ENCODE results near the gene ZCCHC2. TPM values are rescaled to one million over a fixed set of nuclear protein-coding genes. Genes with fewer than 3 reads are reported as not detected.

The ZCCHC2 gene
- total and polyA plus RNA-seq, 2 of the 8 experiments (the other 6 are each of a cell fraction or from before 2014, with no cell fraction given) = 13.5 to 18.6 TPM

DNA sequence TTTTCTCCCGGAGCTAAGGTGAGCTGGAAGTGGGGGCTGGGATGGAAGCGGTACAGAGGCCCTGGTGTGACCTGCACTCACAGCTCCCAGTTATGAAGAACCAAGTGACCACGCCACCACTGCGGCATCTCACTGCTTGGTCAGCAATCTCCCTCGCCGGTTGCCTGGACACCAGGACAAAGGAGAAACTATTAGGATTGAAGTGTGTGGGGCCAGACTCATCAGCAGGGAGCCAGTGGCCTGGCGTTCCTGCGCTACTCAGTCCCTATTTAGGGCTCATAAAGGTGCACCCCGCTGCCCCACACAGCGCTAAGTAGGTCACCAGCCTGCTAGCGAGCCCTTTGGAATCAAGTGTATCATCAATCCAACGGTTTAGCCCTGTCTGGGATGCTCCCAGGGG is 82.9 kb downstream of the ZCCHC2 start:
- ChIA-PET POLR2A (ENCODE audit: partially characterized antibody) (no interaction called here), CTCF (ENCODE audit: partially characterized antibody) (interaction anchor here (1.0 to 2.2 kb wide), 4 partner anchors 9 to 22 kb away, joined by 3 to 10 read pairs (median 3); no protein-coding TSS in a partner anchor)
- Histone ChIP-seq H3K9ac (replicated peaks in 1 of 4; ENCODE audit: extremely low read depth in 1 of 4, low read depth in 3 of 4, low read length in 3 of 4) (no peak overlapping the region), H4K8ac (ENCODE audit: extremely low read depth, insufficient read depth, low read length) (no peak overlapping the region), H2BK12ac (ENCODE audit: low read depth, low read length) (no peak overlapping the region), H4K20me1 (replicated peaks in 1 of 2; ENCODE audit: control insufficient read depth in 1 of 2, insufficient read depth in 2 of 2, low read length in 2 of 2) (no peaks in the 10 kb centered on the region), H3K4ac (replicated peaks; ENCODE audit: insufficient read length, low read depth, low read length) (no peak overlapping the region), H3K27me3 (replicated peaks in 1 of 4; ENCODE audit: control insufficient read depth in 3 of 4, extremely low read depth in 1 of 4, insufficient read depth in 3 of 4, low read length in 3 of 4) (no peaks in the 10 kb centered on the region), H4K91ac (replicated peaks; ENCODE audit: insufficient read length, low read length) (no peak overlapping the region), H3K4me1 (replicated peaks in 1 of 4; ENCODE audit: control insufficient read depth in 3 of 4, insufficient read depth in 4 of 4, low read length in 3 of 4) (peaks cover 0 to 12% (median 8%) of the 10 kb centered on the region in 4 experiments; a peak in 4 of 7 replicates), H3K23ac (ENCODE audit: insufficient read length) (no peak overlapping the region), H3K14ac (ENCODE audit: insufficient read length) (no peak overlapping the region), H3K36me3 (ENCODE audit: control insufficient read depth in 2 of 4, insufficient read depth in 4 of 4, low read length in 3 of 4) (no peaks in the 10 kb centered on the region), H3K18ac (ENCODE audit: extremely low read depth, low read length) (no peak overlapping the region), H4K5ac (ENCODE audit: insufficient read length, low read depth, low read length) (no peak overlapping the region), H2AK5ac (ENCODE audit: low read depth, low read length) (no peak overlapping the region), H2BK20ac (ENCODE audit: low read length) (no peak overlapping the region), H2BK15ac (ENCODE audit: low read length) (no peak overlapping the region), H3K4me2 (ENCODE audit: insufficient read depth in 1 of 2, low read depth in 2 of 2, low read length in 2 of 2) (no peak overlapping the region), H3K79me1 (ENCODE audit: low read depth, low read length) (no peaks in the 10 kb centered on the region), H3K56ac (replicated peaks; ENCODE audit: insufficient read length, low read depth, low read length) (no peak overlapping the region), H2AFZ (ENCODE audit: low read length) (no peak overlapping the region), H3K23me2 (ENCODE audit: low read depth, low read length) (peaks cover 2% of the 10 kb centered on the region; the same call in 1 of the 2 replicates), H2BK5ac (ENCODE audit: low read depth, low read length) (no peak overlapping the region), H3K27ac (ENCODE audit: low read depth, low read length) (no peak overlapping the region), H3K9me3 (ENCODE audit: insufficient read depth in 2 of 2, low read depth in 1 of 2, low read length in 1 of 2) (no peaks in the 10 kb centered on the region), H3K4me3 (ENCODE audit: extremely low read depth in 1 of 4, insufficient read depth in 2 of 4, low read depth in 3 of 4, low read length in 4 of 4) (no peak overlapping the region), H3K79me2 (ENCODE audit: control insufficient read depth in 1 of 2, insufficient read depth in 2 of 2, low read length in 2 of 2) (no peaks in the 10 kb centered on the region), H2BK120ac (replicated peaks; ENCODE audit: low read depth, low read length) (no peak overlapping the region)
- TF ChIP-seq CTCF (IDR thresholded peaks at IDR 0.05; ENCODE audit: control extremely low read depth in 1 of 3, insufficient read depth in 1 of 3, low read depth in 1 of 3, low read length in 3 of 3) (no peak), SUZ12 (IDR thresholded peaks at IDR 0.05; ENCODE audit: low read length) (no peak), TAF7 (optimal IDR thresholded peaks at IDR 0.05; ENCODE audit: borderline replicate concordance, low read depth, low read length) (no peak), SIN3A (conservative IDR thresholded peaks at IDR 0.05 in 1 of 2, IDR thresholded peaks at IDR 0.05 in 1 of 2; ENCODE audit: low read depth in 1 of 2, low read length in 2 of 2) (no peak), KDM4A (IDR thresholded peaks at IDR 0.05; ENCODE audit: low read depth, low read length, severe bottlenecking) (no peak), POU5F1 (IDR thresholded peaks at IDR 0.05; ENCODE audit: low read depth, low read length) (no peak)
- 95% methylated on average over 12 of the region's 12 CpGs; no CpG with 5 or more reads in 1 of the 2 experiments for WGBS, 2 experiments (ENCODE audit: extremely low coverage in 1 of 2, insufficient coverage in 1 of 2, insufficient read length in 1 of 2, insufficient replicate concordance in 2 of 2, low coverage in 1 of 2, low lambda C conversion rate in 2 of 2, missing lambda C conversion rate in 1 of 2)
- no peak for FAIRE-seq
- DNase-seq (ENCODE audit: low read depth in 1 of 2, low spot score in 2 of 2) = no peak
